CD14-positive monocyte (primary cell): ENCODE measurements around the gene BAIAP3. TPM values are rescaled to one million over a fixed set of nuclear protein-coding genes. Genes with fewer than 3 reads are reported as not detected.

Experiments
- DNase-seq, 3 donors: peaks; one replicate each; pipeline ENCODE4 v3.0.0-alpha.2; 2011 to 2022
- H2AFZ ChIP-seq: 2 replicates; pipeline ENCODE4 v1.6.0; 2012; ENCODE audit warnings: mild to moderate bottlenecking, low read depth, low read length, inconsistent platforms; ENCODE audit not compliant: insufficient read depth, poor library complexity, severe bottlenecking
- H3K27ac ChIP-seq, 2 donors: 1 replicate in 1 of 2; 2 replicates in 1 of 2; pipeline ENCODE4 v1.5.1; 2012 to 2013; ENCODE audit warnings: low read length in 2 of 2, control low read depth in 1 of 2, inconsistent platforms in 1 of 2, low read depth in 1 of 2, mild to moderate bottlenecking in 1 of 2
- H3K27me3 ChIP-seq, 2 donors: one replicate each; pipeline versions ENCODE4 v1.6.0 to v1.6.1; 2011 to 2013; ENCODE audit warnings: low read length in 2 of 2; ENCODE audit not compliant: control insufficient read depth in 2 of 2, insufficient read depth in 2 of 2
- H3K36me3 ChIP-seq, 2 donors: replicated peaks in 1 of 2; 1 replicate in 1 of 2; 2 replicates in 1 of 2; pipeline versions ENCODE4 v1.5.1 to v1.6.1; 2012 to 2013; ENCODE audit warnings: low read length in 2 of 2, control low read depth in 1 of 2, inconsistent platforms in 1 of 2, mild to moderate bottlenecking in 1 of 2; ENCODE audit not compliant: insufficient read depth in 2 of 2, control insufficient read depth in 1 of 2
- H3K4me1 ChIP-seq, 2 donors: 1 replicate in 1 of 2; 2 replicates in 1 of 2; pipeline versions ENCODE4 v1.5.1 to v1.6.1; 2012 to 2013; ENCODE audit warnings: low read length in 2 of 2, control low read depth in 1 of 2, inconsistent platforms in 1 of 2, mild to moderate bottlenecking in 1 of 2, moderate library complexity in 1 of 2; ENCODE audit not compliant: insufficient read depth in 2 of 2, control insufficient read depth in 1 of 2
- H3K4me2 ChIP-seq: replicated peaks from 2 replicates; pipeline ENCODE3; 2012; ENCODE audit warnings: low read length, moderate library complexity, mild to moderate bottlenecking; ENCODE audit not compliant: poor library complexity, severe bottlenecking; ENCODE audit errors: extremely low read depth
- H3K4me3 ChIP-seq, 3 experiments: fragments of 200-600 bp in 1 of 3; sonication (generic) in 1 of 3; replicated peaks in 1 of 3; 1 replicate in 2 of 3; 2 replicates in 1 of 3; pipeline ENCODE4 v1.5.1; 2011 to 2013; ENCODE audit warnings: low read length in 3 of 3, mild to moderate bottlenecking in 3 of 3, control low read depth in 2 of 3, low read depth in 2 of 3, inconsistent platforms in 1 of 3, moderate library complexity in 1 of 3
- H3K79me2 ChIP-seq: 2 replicates; pipeline ENCODE4 v1.6.0; 2012; ENCODE audit warnings: mild to moderate bottlenecking, control low read depth, inconsistent platforms, low read length, moderate library complexity; ENCODE audit not compliant: insufficient read depth
- H3K9ac ChIP-seq: 2 replicates; pipeline ENCODE4 v1.6.0; 2017; ENCODE audit warnings: low read length, mild to moderate bottlenecking; ENCODE audit not compliant: insufficient read depth, poor library complexity, severe bottlenecking
- H3K9me3 ChIP-seq, 2 donors: replicated peaks in 1 of 2; 1 replicate in 1 of 2; 2 replicates in 1 of 2; pipeline versions ENCODE4 v1.5.1 to v1.6.1; 2012 to 2013; ENCODE audit warnings: low read length in 2 of 2, control low read depth in 1 of 2; ENCODE audit not compliant: control insufficient read depth in 1 of 2, insufficient read depth in 1 of 2
- H4K20me1 ChIP-seq: 2 replicates; pipeline ENCODE4 v1.6.0; 2012; ENCODE audit warnings: mild to moderate bottlenecking, low read length, control low read depth, moderate library complexity; ENCODE audit not compliant: insufficient read depth
- H3K27ac Mint-ChIP-seq, 7 donors: one replicate each; pipeline ENCODE4 v1.8.0; 2020; ENCODE audit warnings: mild to moderate bottlenecking in 7 of 7, mixed read lengths in 7 of 7, moderate library complexity in 6 of 7, inconsistent platforms in 2 of 7
- H3K27me3 Mint-ChIP-seq, 3 donors: one replicate each; pipeline ENCODE4 v1.8.0; 2021 to 2022; ENCODE audit warnings: low read depth in 3 of 3, mild to moderate bottlenecking in 3 of 3, mixed read lengths in 3 of 3, moderate library complexity in 3 of 3, inconsistent platforms in 1 of 3
- H3K36me3 Mint-ChIP-seq, 2 donors: one replicate each; pipeline ENCODE4 v1.8.0; 2020; ENCODE audit warnings: mixed read lengths in 2 of 2, inconsistent platforms in 1 of 2, mild to moderate bottlenecking in 1 of 2
- H3K4me1 Mint-ChIP-seq: one replicate; pipeline ENCODE4 v1.8.0; 2020; ENCODE audit warnings: mild to moderate bottlenecking, mixed read lengths
- H3K4me3 Mint-ChIP-seq, 2 donors: one replicate each; pipeline ENCODE4 v1.8.0; 2020; ENCODE audit warnings: mild to moderate bottlenecking in 2 of 2, mixed read lengths in 2 of 2, moderate library complexity in 1 of 2
- H3K9me3 Mint-ChIP-seq, 7 donors: one replicate each; pipeline ENCODE4 v1.8.0; 2020 to 2022; ENCODE audit warnings: mixed read lengths in 7 of 7, mild to moderate bottlenecking in 6 of 7, moderate library complexity in 6 of 7, inconsistent platforms in 2 of 7
- CTCF ChIP-seq: fragments of 200-600 bp; IDR thresholded peaks from one replicate; pipeline ENCODE4 v1.8.0; 2022; ENCODE audit warnings: antibody characterized with exemption, mild to moderate bottlenecking
- WGBS: methylation state at CpG from one replicate; pipeline ENCODE4 v1.1.5; 2013; ENCODE audit warnings: missing lambda C conversion rate; ENCODE audit not compliant: insufficient coverage; 5-methylcytosine and 5-hydroxymethylcytosine counted together
- intact Hi-C, 2 donors: fragments of 100-400 bp; cut with micrococcal nuclease; formaldehyde crosslinking; loops; one replicate each; pipeline versions ENCODE4 v1.15.0 to v1.15.1; 2023
- polyA plus RNA-seq, 3 donors: library from polyadenylated mRNA; depleted of rRNA in 1 of 3; unstranded in 2 of 3; stranded (reverse) in 1 of 3; fragments of 300-500 nt in 2 of 3; fragments of >200 nt in 1 of 3; fragmentation: Illumina TruSeq in 2 of 3; gene quantifications; 1 replicate in 2 of 3; 2 replicates in 1 of 3; pipeline ENCODE4 v1.2.3, GENCODE V29; 2012 to 2021

The BAIAP3 gene
- polyA plus RNA-seq, 3 donors: 1.0 TPM; not detected in 2

DNA sequence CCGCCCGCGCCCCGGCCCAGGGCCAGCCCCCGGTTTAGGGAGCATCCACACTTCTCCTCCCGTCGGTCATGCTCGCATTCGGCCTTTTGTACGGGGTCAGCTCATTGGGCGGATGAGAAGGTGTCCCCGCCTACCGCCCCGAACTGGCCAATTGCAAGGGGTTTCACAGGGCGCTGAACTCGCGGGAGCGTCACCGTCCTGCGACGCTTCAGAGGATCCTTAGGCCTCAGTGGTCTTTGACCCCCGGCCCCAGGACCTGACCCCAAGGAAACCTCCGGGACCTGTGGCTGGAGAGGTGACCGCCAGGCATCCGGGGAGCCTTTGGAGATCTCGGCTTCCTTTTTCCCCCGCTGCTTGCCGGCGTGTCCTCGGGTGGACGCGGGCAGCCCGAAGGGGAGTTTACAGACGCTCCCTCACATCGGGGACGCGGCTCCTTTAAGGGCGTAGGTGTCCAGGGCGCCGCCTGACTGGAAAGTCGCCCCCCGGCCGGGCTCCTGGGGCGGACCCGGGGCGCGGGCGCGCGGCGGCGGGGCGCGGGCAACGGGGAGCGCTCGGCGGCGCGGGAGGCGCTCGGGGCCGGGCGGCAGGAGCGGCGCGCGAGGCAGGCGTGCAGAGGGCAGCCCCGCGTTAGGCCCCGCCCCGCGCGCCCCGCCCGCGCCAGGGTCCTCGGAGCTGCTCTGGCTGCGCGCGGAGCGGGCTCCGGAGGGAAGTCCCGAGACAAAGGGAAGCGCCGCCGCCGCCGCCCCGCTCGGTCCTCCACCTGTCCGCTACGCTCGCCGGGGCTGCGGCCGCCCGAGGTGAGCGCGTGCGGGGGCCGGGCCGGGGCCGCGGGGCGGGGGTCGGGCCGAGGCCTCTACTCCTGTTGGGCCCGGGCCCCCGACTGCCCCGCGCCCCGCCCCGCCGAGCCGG lies 24.2 kb upstream of the BAIAP3 start, which contains the start of gene UBE2I:
Gene UBE2I, plus strand, starts transcription at position 660 of the 909 bp plus-strand sequence. CDS start 4,395 bp downstream, outside the sequence.
- intact Hi-C loops: loop anchor here in 1 of 2 donors (10.0 kb wide), 1 partner anchor 106 kb away; the partner anchor contains the start of gene UNKL
- WGBS: under 1% methylated on average over 112 of the region's 117 CpGs
- peaks cover 38% of the 10 kb centered on the region for H3K4me1 Mint-ChIP-seq

More for the DNA sequence above, 24.2 kb upstream of the BAIAP3 start, which contains the start of gene UBE2I:
- Histone ChIP-seq H3K79me2 (peaks cover 44% of the 10 kb centered on the region), H3K9me3 (no peaks in the 10 kb centered on the region), H2AFZ (peak within 1 kb of the TSS; percentile 87), H3K4me2 (peak within 1 kb of the TSS; percentile 86), H3K27me3 (no peaks in the 10 kb centered on the region), H3K36me3 (peaks cover 17 to 20% of the 10 kb centered on the region in 2 donors), H4K20me1 (peaks cover 44% of the 10 kb centered on the region), H3K9ac (peak within 1 kb of the TSS; percentile 100), H3K4me1 (peaks cover 30 to 33% of the 10 kb centered on the region in 2 donors), H3K27ac (peak within 1 kb of the TSS; percentile 99 to 100), H3K4me3 (peak within 1 kb of the TSS; percentile 79 to 94 (median 87))
- H3K27me3 Mint-ChIP-seq: no peaks in the 10 kb centered on the region
- H3K9me3 Mint-ChIP-seq: peaks cover 0 to 2% (median 0%) of the 10 kb centered on the region in 7 donors
- DNase-seq: peak; percentile 90 to 98 (median 94)
- TF ChIP-seq CTCF: no peak
- peaks cover 5 to 17% of the 10 kb centered on the region in 2 donors for H3K36me3 Mint-ChIP-seq
- peak within 1 kb of the TSS; percentile 95 to 98 for H3K4me3 Mint-ChIP-seq
- peak within 1 kb of the TSS; percentile 96 to 100 (median 99) for H3K27ac Mint-ChIP-seq
